HG03342 (cell line): Measurements from ENCODE around the gene PTCRA.

Experiments used
- ATAC-seq: cut with Tn5 transposase; IDR thresholded peaks from one replicate; pipeline ENCODE4 v1.9.1; 2021; ENCODE audit warnings: mild to moderate bottlenecking, moderate library complexity; ENCODE audit not compliant: unreplicated experiment

Gene PTCRA

GRCh38 chr6:42970871-42971612, 55.2 kb downstream of the PTCRA start:
- no peak for ATAC-seq

DNA sequence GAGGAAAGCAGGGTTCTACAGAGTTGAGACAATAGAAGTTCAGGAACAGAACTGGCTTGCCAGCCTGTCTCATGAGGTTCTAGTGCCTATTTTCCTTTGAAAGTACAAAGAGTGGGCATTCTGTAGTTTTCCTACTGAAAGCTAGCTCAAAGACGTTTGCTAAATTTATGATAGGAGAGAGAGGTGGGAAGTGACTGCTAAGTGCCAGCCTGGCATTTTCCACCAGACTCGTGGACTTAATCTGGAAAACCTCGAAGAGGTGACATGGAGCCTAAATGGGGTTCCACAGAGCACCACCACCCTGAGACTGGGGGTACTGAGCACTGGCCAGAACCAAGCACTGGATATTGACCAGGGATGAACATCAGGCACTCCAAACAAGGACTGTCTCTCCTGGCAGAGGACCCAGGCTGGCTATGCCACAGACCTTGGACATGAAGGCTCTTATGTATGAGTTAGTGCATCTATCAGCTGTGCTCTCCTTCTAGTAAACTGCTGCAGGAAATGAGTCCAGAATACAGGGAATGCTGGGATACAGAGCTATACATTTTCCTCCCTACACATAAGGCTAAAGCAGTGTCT, 56.0 kb downstream of the PTCRA start:
- no peak for ATAC-seq

- ATAC-seq = no peak
These were observed 58.1 kb downstream of the PTCRA start for GRCh38 chr6:42973926-42974325.

- ATAC-seq = no peak
These were observed 59.2 kb downstream of the PTCRA start for GRCh38 chr6:42974919-42975505.
